K562 (cell line): ENCODE results near the gene NAT14. TPM values are rescaled to one million over a fixed set of nuclear protein-coding genes. Genes with fewer than 3 reads are reported as not detected.

Experiments used
- ARID2 ChIP-seq: fragments of 450-650 bp; IDR thresholded peaks from 2 replicates; pipeline ENCODE4 v1.6.1; 2017; ENCODE audit warnings: antibody characterized with exemption, mild to moderate bottlenecking
- BRCA1 ChIP-seq, 2 experiments: fragments of 450-650 bp in 1 of 2; sonication (generic) in 1 of 2; formaldehyde crosslinking in 1 of 2; IDR thresholded peaks; 2 replicates each; pipeline versions ENCODE4 v1.5.0 to v1.6.1; 2017 to 2020; ENCODE audit warnings: mild to moderate bottlenecking in 1 of 2, missing genetic modification reagents in 1 of 2
- CBX1 ChIP-seq: sonication (generic); IDR thresholded peaks from 2 replicates; pipeline ENCODE4 v1.6.1; 2016; ENCODE audit warnings: antibody characterized with exemption, low read depth, mild to moderate bottlenecking
- ELF2 ChIP-seq: fragments of 250-450 bp; sonication (Bioruptor Pico); IDR thresholded peaks from 2 replicates; pipeline ENCODE4 v1.5.0; 2021; ENCODE audit warnings: mild to moderate bottlenecking
- ETV5 ChIP-seq: sonication (generic); formaldehyde crosslinking; IDR thresholded peaks from 2 replicates; pipeline ENCODE4 v1.4.0; 2020; ENCODE audit warnings: low read depth, mild to moderate bottlenecking, missing genetic modification reagents
- GABPA ChIP-seq: fragments of 200-800 bp; sonication (Bioruptor generic); conservative IDR thresholded peaks from 2 replicates; pipeline ENCODE4 v1.6.1; 2016; ENCODE audit warnings: low read depth, missing genetic modification characterization, missing compliant biosample characterization
- HNRNPUL1 ChIP-seq: fragments of 200-400 bp; formaldehyde crosslinking; IDR thresholded peaks from 2 replicates; pipeline ENCODE4 v1.6.1; 2017; ENCODE audit warnings: low read length
- KAT2B ChIP-seq: IDR thresholded peaks from one replicate; pipeline ENCODE4 v1.6.1; 2012; ENCODE audit warnings: low read depth, mild to moderate bottlenecking, control low read depth, inconsistent platforms, low read length, moderate library complexity
- NCOA4 ChIP-seq: fragments of 450-650 bp; IDR thresholded peaks from 2 replicates; pipeline ENCODE4 v1.6.1; 2018; ENCODE audit warnings: mild to moderate bottlenecking; ENCODE audit not compliant: partially characterized antibody
- NRF1 ChIP-seq, 2 experiments: fragments of 450-650 bp; IDR thresholded peaks in 1 of 2; conservative IDR thresholded peaks in 1 of 2; 2 replicates each; pipeline ENCODE4 v1.6.1; 2014; ENCODE audit warnings: mild to moderate bottlenecking in 2 of 2
- PPARD ChIP-seq: fragments of 250-450 bp; sonication (Bioruptor Pico); IDR thresholded peaks from 2 replicates; pipeline ENCODE4 v1.8.0; 2022; ENCODE audit warnings: inconsistent platforms, mild to moderate bottlenecking, moderate library complexity
- SRSF1 ChIP-seq: fragments of 200-400 bp; formaldehyde crosslinking; IDR thresholded peaks from 2 replicates; pipeline ENCODE4 v1.6.1; 2017; ENCODE audit warnings: mild to moderate bottlenecking, low read depth, low read length, moderate library complexity
- YY1 ChIP-seq, 3 experiments: IDR thresholded peaks; 2 replicates each; pipeline ENCODE4 v1.6.1; 2011; ENCODE audit warnings: low read length in 2 of 3, mild to moderate bottlenecking in 2 of 3, moderate library complexity in 2 of 3, borderline replicate concordance in 1 of 3, control low read depth in 1 of 3, low read depth in 1 of 3; ENCODE audit not compliant: insufficient read depth in 3 of 3, insufficient replicate concordance in 2 of 3, control insufficient read depth in 1 of 3, insufficient read length in 1 of 3; ENCODE audit errors: extremely low read depth in 1 of 3
- ZBTB7A ChIP-seq: IDR thresholded peaks from 2 replicates; pipeline ENCODE4 v1.6.1; 2011; ENCODE audit warnings: low read depth, mild to moderate bottlenecking, low read length, moderate library complexity, borderline replicate concordance; ENCODE audit not compliant: control insufficient read depth
- ZC3H8 ChIP-seq: fragments of 450-650 bp; IDR thresholded peaks from 2 replicates; pipeline ENCODE4 v1.6.1; 2017
- ZNF174 ChIP-seq: fragments of 250-450 bp; sonication (Bioruptor Pico); IDR thresholded peaks from 2 replicates; pipeline ENCODE4 v1.4.0; 2020; ENCODE audit warnings: mild to moderate bottlenecking
- ZNF282 ChIP-seq: sonication (generic); formaldehyde crosslinking; IDR thresholded peaks from 2 replicates; pipeline ENCODE4 v1.8.1; 2023; ENCODE audit warnings: missing genetic modification reagents
- ZNF354B ChIP-seq: fragments of 250-450 bp; sonication (Bioruptor Pico); IDR thresholded peaks from 2 replicates; pipeline ENCODE4 v1.4.0; 2020
- polyA plus RNA-seq, 8 experiments: library from polyadenylated mRNA; depleted of rRNA in 4 of 8; stranded (reverse) in 5 of 8; unstranded in 3 of 8; fragments of >200 nt; fragmentation: Nextera tagmentation in 2 of 8; fragmentation: Illumina TruSeq in 1 of 8; extraction: Ambion mirVana in 2 of 8; extraction: Trizol in 1 of 8; gene quantifications; 2 replicates each; pipeline versions ENCODE4 v1.2.1 to v1.2.3, GENCODE V29; 2011 to 2014; ENCODE audit warnings: inconsistent platforms in 1 of 8, missing spikeins in 1 of 8
- total RNA-seq, 7 experiments: library from RNA; depleted of rRNA in 6 of 7; stranded (reverse); fragments of >200 nt in 6 of 7; fragmentation: Illumina TruSeq in 2 of 7; extraction: Trizol in 2 of 7; gene quantifications; 2 replicates each; pipeline versions ENCODE4 v1.2.1 to v1.2.3, GENCODE V29; 2011 to 2021; ENCODE audit warnings: low replicate concordance in 1 of 7
- TF ChIP-seq, protein P1 (sequence below): fragments of 450-650 bp; IDR thresholded peaks from 2 replicates; pipeline ENCODE4 v1.6.1; 2017; ENCODE audit warnings: antibody characterized with exemption
- TF ChIP-seq, protein P2 (sequence below): fragments of 250-450 bp; sonication (Bioruptor Pico); IDR thresholded peaks from 2 replicates; pipeline ENCODE4 v1.8.0; 2021; ENCODE audit warnings: moderate library complexity, mild to moderate bottlenecking, inconsistent platforms
- TF ChIP-seq, protein P3 (sequence below): fragments of 450-650 bp; IDR thresholded peaks from 2 replicates; pipeline ENCODE4 v1.6.1; 2016; ENCODE audit warnings: missing biosample characterization, missing genetic modification characterization
- TF ChIP-seq, protein P4 (sequence below): fragments of 450-650 bp; formaldehyde crosslinking; IDR thresholded peaks from 2 replicates; pipeline ENCODE4 v1.4.0; 2020; ENCODE audit warnings: mild to moderate bottlenecking, moderate library complexity

The NAT14 gene
- total and polyA plus RNA-seq, 9 of the 15 experiments (the other 6 are each of a cell fraction or from before 2014, with no cell fraction given), result 2.4 to 77.0 (median 26.7) TPM

DNA sequence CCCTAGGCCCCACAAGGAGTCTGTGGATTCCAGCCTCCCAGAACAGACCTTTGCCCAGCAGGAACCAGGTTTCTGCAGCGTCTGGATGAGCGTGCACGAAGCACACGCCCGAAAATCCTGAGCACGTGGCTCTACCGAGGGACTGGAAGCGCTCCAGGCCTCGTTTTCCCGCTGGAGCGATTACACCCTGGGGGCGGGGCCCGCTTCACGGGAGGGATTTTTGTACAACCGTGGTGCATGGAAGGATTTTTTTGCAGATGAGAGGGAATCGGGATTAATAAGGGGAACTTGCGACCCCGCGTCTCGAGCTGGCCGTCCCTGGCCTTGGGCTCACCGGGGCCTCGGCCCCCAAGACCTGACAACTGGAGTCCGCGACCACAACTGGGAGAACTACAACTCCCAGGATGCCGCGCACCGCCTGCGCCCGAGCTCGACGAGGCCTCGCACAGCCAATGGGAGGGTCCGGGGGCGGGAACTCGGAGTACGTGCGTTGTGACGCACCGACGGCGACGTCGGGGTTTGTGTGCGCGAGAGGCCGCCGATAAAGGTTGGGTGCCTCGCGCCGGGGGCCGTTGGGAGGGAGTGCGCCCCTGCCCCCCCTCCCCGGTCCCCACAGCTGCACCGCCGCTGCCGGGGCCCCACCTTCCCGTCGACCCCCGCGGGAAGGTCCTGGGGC lies 8.8 kb upstream of the NAT14 start, which contains the start of gene ZNF628 (continued):
- TF ChIP-seq, protein P1, sequence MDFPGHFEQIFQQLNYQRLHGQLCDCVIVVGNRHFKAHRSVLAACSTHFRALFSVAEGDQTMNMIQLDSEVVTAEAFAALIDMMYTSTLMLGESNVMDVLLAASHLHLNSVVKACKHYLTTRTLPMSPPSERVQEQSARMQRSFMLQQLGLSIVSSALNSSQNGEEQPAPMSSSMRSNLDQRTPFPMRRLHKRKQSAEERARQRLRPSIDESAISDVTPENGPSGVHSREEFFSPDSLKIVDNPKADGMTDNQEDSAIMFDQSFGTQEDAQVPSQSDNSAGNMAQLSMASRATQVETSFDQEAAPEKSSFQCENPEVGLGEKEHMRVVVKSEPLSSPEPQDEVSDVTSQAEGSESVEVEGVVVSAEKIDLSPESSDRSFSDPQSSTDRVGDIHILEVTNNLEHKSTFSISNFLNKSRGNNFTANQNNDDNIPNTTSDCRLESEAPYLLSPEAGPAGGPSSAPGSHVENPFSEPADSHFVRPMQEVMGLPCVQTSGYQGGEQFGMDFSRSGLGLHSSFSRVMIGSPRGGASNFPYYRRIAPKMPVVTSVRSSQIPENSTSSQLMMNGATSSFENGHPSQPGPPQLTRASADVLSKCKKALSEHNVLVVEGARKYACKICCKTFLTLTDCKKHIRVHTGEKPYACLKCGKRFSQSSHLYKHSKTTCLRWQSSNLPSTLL, result no peak
- no peak for TF ChIP-seq GABPA
- TF ChIP-seq ZNF174 (CRISPR knock-in tag), result no peak
- no peak for TF ChIP-seq SRSF1
- no peak for TF ChIP-seq ZNF354B (CRISPR knock-in tag)
- TF ChIP-seq, protein P2, sequence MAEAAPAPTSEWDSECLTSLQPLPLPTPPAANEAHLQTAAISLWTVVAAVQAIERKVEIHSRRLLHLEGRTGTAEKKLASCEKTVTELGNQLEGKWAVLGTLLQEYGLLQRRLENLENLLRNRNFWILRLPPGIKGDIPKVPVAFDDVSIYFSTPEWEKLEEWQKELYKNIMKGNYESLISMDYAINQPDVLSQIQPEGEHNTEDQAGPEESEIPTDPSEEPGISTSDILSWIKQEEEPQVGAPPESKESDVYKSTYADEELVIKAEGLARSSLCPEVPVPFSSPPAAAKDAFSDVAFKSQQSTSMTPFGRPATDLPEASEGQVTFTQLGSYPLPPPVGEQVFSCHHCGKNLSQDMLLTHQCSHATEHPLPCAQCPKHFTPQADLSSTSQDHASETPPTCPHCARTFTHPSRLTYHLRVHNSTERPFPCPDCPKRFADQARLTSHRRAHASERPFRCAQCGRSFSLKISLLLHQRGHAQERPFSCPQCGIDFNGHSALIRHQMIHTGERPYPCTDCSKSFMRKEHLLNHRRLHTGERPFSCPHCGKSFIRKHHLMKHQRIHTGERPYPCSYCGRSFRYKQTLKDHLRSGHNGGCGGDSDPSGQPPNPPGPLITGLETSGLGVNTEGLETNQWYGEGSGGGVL, result no peak
- 0 out of 2 replicates have a peak, but pooled peaks have one; percentile 24 for TF ChIP-seq ZNF282 (CRISPR knock-in tag)
- no peak for TF ChIP-seq BRCA1 (IDR thresholded peaks at IDR 0.05)
- no peak for TF ChIP-seq BRCA1 (CRISPR knock-in tag; IDR thresholded peaks at IDR 0.05)
- TF ChIP-seq, protein P3, sequence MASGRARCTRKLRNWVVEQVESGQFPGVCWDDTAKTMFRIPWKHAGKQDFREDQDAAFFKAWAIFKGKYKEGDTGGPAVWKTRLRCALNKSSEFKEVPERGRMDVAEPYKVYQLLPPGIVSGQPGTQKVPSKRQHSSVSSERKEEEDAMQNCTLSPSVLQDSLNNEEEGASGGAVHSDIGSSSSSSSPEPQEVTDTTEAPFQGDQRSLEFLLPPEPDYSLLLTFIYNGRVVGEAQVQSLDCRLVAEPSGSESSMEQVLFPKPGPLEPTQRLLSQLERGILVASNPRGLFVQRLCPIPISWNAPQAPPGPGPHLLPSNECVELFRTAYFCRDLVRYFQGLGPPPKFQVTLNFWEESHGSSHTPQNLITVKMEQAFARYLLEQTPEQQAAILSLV (tag), result 0 out of 2 replicates have a peak, but pooled peaks have one; percentile 29
- TF ChIP-seq, protein P4, sequence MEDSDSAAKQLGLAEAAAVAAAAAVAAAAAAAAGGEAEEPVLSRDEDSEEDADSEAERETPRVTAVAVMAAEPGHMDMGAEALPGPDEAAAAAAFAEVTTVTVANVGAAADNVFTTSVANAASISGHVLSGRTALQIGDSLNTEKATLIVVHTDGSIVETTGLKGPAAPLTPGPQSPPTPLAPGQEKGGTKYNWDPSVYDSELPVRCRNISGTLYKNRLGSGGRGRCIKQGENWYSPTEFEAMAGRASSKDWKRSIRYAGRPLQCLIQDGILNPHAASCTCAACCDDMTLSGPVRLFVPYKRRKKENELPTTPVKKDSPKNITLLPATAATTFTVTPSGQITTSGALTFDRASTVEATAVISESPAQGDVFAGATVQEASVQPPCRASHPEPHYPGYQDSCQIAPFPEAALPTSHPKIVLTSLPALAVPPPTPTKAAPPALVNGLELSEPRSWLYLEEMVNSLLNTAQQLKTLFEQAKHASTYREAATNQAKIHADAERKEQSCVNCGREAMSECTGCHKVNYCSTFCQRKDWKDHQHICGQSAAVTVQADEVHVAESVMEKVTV, result no peak
- TF ChIP-seq PPARD (CRISPR knock-in tag), result no peak
- no peak for TF ChIP-seq KAT2B
- no peak for TF ChIP-seq NCOA4
- TF ChIP-seq ELF2 (CRISPR knock-in tag), result peak; percentile 25; the same call in 1 of the 2 replicates
- TF ChIP-seq ARID2, result no peak
- no peak for TF ChIP-seq HNRNPUL1
- peak; percentile 80 to 85 for TF ChIP-seq NRF1 (conservative IDR thresholded peaks at IDR 0.05 in 1 of 2, IDR thresholded peaks at IDR 0.05 in 1 of 2)
- TF ChIP-seq ETV5 (CRISPR knock-in tag), result peak; percentile 66
- TF ChIP-seq YY1 (IDR thresholded peaks at IDR 0.05; ENCODE audit: borderline replicate concordance in 1 of 3, control insufficient read depth in 1 of 3, extremely low read depth in 1 of 3, insufficient read depth in 3 of 3, insufficient read length in 1 of 3, insufficient replicate concordance in 2 of 3, low read depth in 1 of 3, low read length in 2 of 3), result no peak
- TF ChIP-seq ZC3H8, result no peak
- no peak for TF ChIP-seq CBX1
- 0 out of 2 replicates have a peak, but pooled peaks have one; percentile 26 for TF ChIP-seq ZBTB7A
